ENCODE data around the gene RSPO4. TPM values are rescaled to one million over a fixed set of nuclear protein-coding genes. Genes with fewer than 3 reads are reported as not detected.

The RSPO4 gene
- total RNA-seq, 2 experiments from 2014 or later, result 0.14 to 0.25 TPM

- no peak for DNase-seq
- ChIA-PET CTCF (no interaction called here), POLR2A (no interaction called here)
- Histone ChIP-seq H3K36me3 (ENCODE audit: insufficient read depth, low read length) (no peaks in the 10 kb centered on the region), H3K27me3 (ENCODE audit: control insufficient read depth in 1 of 2, insufficient read depth in 2 of 2, low read length in 2 of 2) (peaks cover 5 to 9% of the 10 kb centered on the region in 2 experiments), H3K4me3 (ENCODE audit: low read length) (no peak overlapping the region), H3K4me1 (ENCODE audit: insufficient read depth, low read length) (no peaks in the 10 kb centered on the region), H3K9me3 (ENCODE audit: control insufficient read depth in 1 of 2, insufficient read depth in 1 of 2, low read length in 2 of 2) (no peaks in the 10 kb centered on the region), H3K27ac (ENCODE audit: low read depth in 1 of 2, low read length in 2 of 2) (no peak overlapping the region)
- no peaks in the 10 kb centered on the region for H3K36me3 Mint-ChIP-seq (ENCODE audit: low read depth)
- intact Hi-C loops (cut with DNase I, micrococcal nuclease), result no loop called here
- TF ChIP-seq CTCF (IDR thresholded peaks at IDR 0.05), result no peak
- H3K27me3 Mint-ChIP-seq, result peaks cover 10% of the 10 kb centered on the region
- H3K4me1 Mint-ChIP-seq (ENCODE audit: low read depth), result no peaks in the 10 kb centered on the region
- no peak overlapping the region for H3K4me3 Mint-ChIP-seq
- no peak overlapping the region for H3K27ac Mint-ChIP-seq
- no peak for ATAC-seq (ENCODE audit: poor library complexity)
- no peaks in the 10 kb centered on the region for H3K9me3 Mint-ChIP-seq
Measured at GRCh38 chr20:942611-943010, 59.5 kb downstream of the RSPO4 start.

GRCh38 chr20:940926-941325 lies 61.2 kb downstream of the RSPO4 start:
- no peak overlapping the region for H3K27ac ChIP-seq (ENCODE audit: low read depth in 1 of 2, low read length in 2 of 2)
- Mint-ChIP-seq H3K4me3 (no peak overlapping the region), H3K27ac (no peak overlapping the region), H3K36me3 (ENCODE audit: low read depth) (no peaks in the 10 kb centered on the region), H3K27me3 (peaks cover under 1% of the 10 kb centered on the region), H3K4me1 (ENCODE audit: low read depth) (no peaks in the 10 kb centered on the region), H3K9me3 (no peaks in the 10 kb centered on the region)
- no peak for ATAC-seq (ENCODE audit: poor library complexity)
- H3K9me3 ChIP-seq (ENCODE audit: control insufficient read depth in 1 of 2, insufficient read depth in 1 of 2, low read length in 2 of 2), result no peaks in the 10 kb centered on the region
- no peaks in the 10 kb centered on the region for H3K36me3 ChIP-seq (ENCODE audit: insufficient read depth, low read length)
- TF ChIP-seq CTCF (IDR thresholded peaks at IDR 0.05), result no peak
- DNase-seq, result no peak
- H3K4me3 ChIP-seq (ENCODE audit: low read length), result no peak overlapping the region
- peaks cover 3 to 5% of the 10 kb centered on the region in 2 experiments for H3K27me3 ChIP-seq (ENCODE audit: control insufficient read depth in 1 of 2, insufficient read depth in 2 of 2, low read length in 2 of 2)
- CTCF ChIA-PET, result no interaction called here
- intact Hi-C loops (cut with DNase I, micrococcal nuclease), result no loop called here
- POLR2A ChIA-PET, result no interaction called here
- H3K4me1 ChIP-seq (ENCODE audit: insufficient read depth, low read length), result no peaks in the 10 kb centered on the region

GRCh38 chr20:939606-940005 lies 62.5 kb downstream of the RSPO4 start:
- DNase-seq (no peak), ATAC-seq (ENCODE audit: poor library complexity) (no peak)
- TF ChIP-seq CTCF (IDR thresholded peaks at IDR 0.05), result no peak
- no peak overlapping the region for H3K4me3 Mint-ChIP-seq
- intact Hi-C loops (cut with DNase I, micrococcal nuclease), result no loop called here
- Histone ChIP-seq H3K4me1 (ENCODE audit: insufficient read depth, low read length) (no peaks in the 10 kb centered on the region), H3K27ac (ENCODE audit: low read depth in 1 of 2, low read length in 2 of 2) (no peak overlapping the region), H3K36me3 (ENCODE audit: insufficient read depth, low read length) (no peaks in the 10 kb centered on the region), H3K27me3 (ENCODE audit: control insufficient read depth in 1 of 2, insufficient read depth in 2 of 2, low read length in 2 of 2) (peaks cover 3 to 5% of the 10 kb centered on the region in 2 experiments), H3K9me3 (ENCODE audit: control insufficient read depth in 1 of 2, insufficient read depth in 1 of 2, low read length in 2 of 2) (no peaks in the 10 kb centered on the region), H3K4me3 (ENCODE audit: low read length) (no peak overlapping the region)
- H3K27me3 Mint-ChIP-seq, result no peaks in the 10 kb centered on the region
- H3K4me1 Mint-ChIP-seq (ENCODE audit: low read depth), result no peaks in the 10 kb centered on the region
- H3K36me3 Mint-ChIP-seq (ENCODE audit: low read depth), result no peaks in the 10 kb centered on the region
- H3K27ac Mint-ChIP-seq, result no peak overlapping the region
- H3K9me3 Mint-ChIP-seq, result no peaks in the 10 kb centered on the region
- POLR2A ChIA-PET, result no interaction called here
- CTCF ChIA-PET, result no interaction called here
